Transverse colon (tissue), 3 donors: ENCODE data around the gene ASB16.

Experiments
- POLR2A ChIP-seq: fragments of 450-650 bp; IDR thresholded peaks from one replicate; pipeline ENCODE4 v1.6.1; 2016; ENCODE audit warnings: antibody characterized with exemption, mild to moderate bottlenecking, moderate library complexity
- TF ChIP-seq, protein P1 (sequence below), 5 experiments: fragments of 200-600 bp in 3 of 5; fragments of 450-650 bp in 2 of 5; sonication (generic) in 3 of 5; IDR thresholded peaks; 1 replicate in 2 of 5; 2 replicates in 3 of 5; pipeline ENCODE4 v1.5.1; 2016 to 2017; ENCODE audit warnings: antibody characterized with exemption in 5 of 5, inconsistent platforms in 3 of 5, mild to moderate bottlenecking in 2 of 5, moderate library complexity in 1 of 5

DNA sequence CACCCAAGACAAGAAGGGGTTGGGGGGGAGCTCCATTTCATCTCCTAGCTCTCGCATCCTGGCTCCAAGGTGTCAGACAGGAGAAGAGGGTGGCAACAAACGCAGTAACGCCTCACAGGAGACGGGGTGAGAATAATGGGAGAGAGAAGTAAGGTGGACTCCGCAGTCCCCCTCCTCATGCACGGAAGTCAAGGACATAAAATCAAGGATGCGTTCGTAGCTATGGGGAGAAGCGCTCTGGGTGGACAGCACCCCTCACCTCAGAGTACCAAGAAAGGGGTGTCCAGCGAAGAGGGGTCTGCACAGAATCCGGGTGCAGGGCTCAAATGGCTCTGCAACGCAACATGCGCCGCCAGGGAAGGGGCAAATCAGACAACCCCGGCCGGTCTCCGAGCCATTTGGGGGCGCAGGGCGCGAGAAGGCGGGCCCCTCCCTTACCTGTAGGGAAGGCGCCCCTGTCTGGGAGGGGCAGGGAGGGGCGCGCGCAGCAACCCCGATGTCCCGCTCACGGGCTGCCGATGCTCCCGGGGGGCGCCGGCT lies 47.6 kb upstream of the ASB16 start:
- TF ChIP-seq, protein P1, sequence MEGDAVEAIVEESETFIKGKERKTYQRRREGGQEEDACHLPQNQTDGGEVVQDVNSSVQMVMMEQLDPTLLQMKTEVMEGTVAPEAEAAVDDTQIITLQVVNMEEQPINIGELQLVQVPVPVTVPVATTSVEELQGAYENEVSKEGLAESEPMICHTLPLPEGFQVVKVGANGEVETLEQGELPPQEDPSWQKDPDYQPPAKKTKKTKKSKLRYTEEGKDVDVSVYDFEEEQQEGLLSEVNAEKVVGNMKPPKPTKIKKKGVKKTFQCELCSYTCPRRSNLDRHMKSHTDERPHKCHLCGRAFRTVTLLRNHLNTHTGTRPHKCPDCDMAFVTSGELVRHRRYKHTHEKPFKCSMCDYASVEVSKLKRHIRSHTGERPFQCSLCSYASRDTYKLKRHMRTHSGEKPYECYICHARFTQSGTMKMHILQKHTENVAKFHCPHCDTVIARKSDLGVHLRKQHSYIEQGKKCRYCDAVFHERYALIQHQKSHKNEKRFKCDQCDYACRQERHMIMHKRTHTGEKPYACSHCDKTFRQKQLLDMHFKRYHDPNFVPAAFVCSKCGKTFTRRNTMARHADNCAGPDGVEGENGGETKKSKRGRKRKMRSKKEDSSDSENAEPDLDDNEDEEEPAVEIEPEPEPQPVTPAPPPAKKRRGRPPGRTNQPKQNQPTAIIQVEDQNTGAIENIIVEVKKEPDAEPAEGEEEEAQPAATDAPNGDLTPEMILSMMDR (IDR thresholded peaks at IDR 0.05), result no peak
- TF ChIP-seq POLR2A, result no peak
